BJ (cell line): Measurements from ENCODE around the gene NHLRC3. TPM values are rescaled to one million over a fixed set of nuclear protein-coding genes. Genes with fewer than 3 reads are reported as not detected.
"Not testable (repeated sequence)": the region's sequence is repeated elsewhere in the genome, so short reads cannot be mapped to it uniquely, and the experiment has no call there.

Experiments used
- CTCF ChIA-PET: fragments of 350-600 bp; formaldehyde crosslinking; extraction: SDS; loops from one replicate; lab custom pipeline; 2021; ENCODE audit warnings: antibody characterized with exemption, inconsistent platforms; lab: Yijun Ruan, JAX
- POLR2A ChIA-PET: fragments of 300-600 bp; sonication (Branson Sonifier 250); formaldehyde crosslinking; extraction: SDS; loops from one replicate; lab custom pipeline; 2021; ENCODE audit warnings: antibody characterized with exemption; lab: Charles Lee
- DNase-seq: peaks from one replicate; pipeline ENCODE4 v3.0.0-alpha.2; 2011; ENCODE audit warnings: low read depth
- H3K27me3 ChIP-seq: 2 replicates; pipeline ENCODE4 v1.6.0; 2011; ENCODE audit warnings: low read length; ENCODE audit not compliant: control insufficient read depth, insufficient read depth
- H3K36me3 ChIP-seq: 2 replicates; pipeline ENCODE4 v1.5.1; 2011; ENCODE audit warnings: low read length; ENCODE audit not compliant: control insufficient read depth, insufficient read depth
- H3K4me3 ChIP-seq: 2 replicates; pipeline ENCODE4 v1.5.1; 2011; ENCODE audit warnings: low read depth, mild to moderate bottlenecking, control low read depth, low read length
- polyA plus RNA-seq: library from polyadenylated mRNA; depleted of rRNA; stranded (reverse); fragments of >200 nt; gene quantifications from 2 replicates; pipeline ENCODE4 v1.2.3, GENCODE V29; 2011
- TF ChIP-seq, protein P1 (sequence below): IDR thresholded peaks from 2 replicates; pipeline ENCODE4 v1.5.1; 2011; ENCODE audit warnings: low read depth, mild to moderate bottlenecking, control low read depth, inconsistent platforms, low read length, moderate library complexity; ENCODE audit not compliant: insufficient read depth

NHLRC3 gene
- polyA plus RNA-seq, 1 experiment: 6.8 TPM

DNA sequence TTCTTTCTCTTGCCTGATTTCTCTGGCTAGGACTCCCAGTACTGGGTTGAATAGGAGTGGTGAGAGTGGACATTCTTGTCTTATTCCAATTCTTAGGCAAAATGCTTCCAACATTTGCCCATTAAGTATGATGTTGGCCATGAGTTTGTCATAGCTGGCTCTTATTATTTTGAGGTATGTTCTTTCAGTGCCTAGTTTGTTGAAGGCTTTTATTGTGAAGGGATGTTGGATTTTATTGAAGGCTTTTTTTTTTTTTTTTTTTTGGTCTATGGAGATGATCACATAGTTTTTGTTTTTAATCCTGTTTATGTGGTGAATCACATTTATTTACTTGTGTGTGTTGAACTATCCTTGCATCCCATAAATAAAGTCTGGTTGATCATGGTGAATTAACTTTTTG is 19.8 kb downstream of the NHLRC3 start:
- Histone ChIP-seq H3K4me3 (no peak overlapping the region), H3K27me3 (no peaks in the 10 kb centered on the region), H3K36me3 (no peaks in the 10 kb centered on the region)
- ChIA-PET CTCF (no interaction called here), POLR2A (no interaction called here)
- TF ChIP-seq, protein P1, sequence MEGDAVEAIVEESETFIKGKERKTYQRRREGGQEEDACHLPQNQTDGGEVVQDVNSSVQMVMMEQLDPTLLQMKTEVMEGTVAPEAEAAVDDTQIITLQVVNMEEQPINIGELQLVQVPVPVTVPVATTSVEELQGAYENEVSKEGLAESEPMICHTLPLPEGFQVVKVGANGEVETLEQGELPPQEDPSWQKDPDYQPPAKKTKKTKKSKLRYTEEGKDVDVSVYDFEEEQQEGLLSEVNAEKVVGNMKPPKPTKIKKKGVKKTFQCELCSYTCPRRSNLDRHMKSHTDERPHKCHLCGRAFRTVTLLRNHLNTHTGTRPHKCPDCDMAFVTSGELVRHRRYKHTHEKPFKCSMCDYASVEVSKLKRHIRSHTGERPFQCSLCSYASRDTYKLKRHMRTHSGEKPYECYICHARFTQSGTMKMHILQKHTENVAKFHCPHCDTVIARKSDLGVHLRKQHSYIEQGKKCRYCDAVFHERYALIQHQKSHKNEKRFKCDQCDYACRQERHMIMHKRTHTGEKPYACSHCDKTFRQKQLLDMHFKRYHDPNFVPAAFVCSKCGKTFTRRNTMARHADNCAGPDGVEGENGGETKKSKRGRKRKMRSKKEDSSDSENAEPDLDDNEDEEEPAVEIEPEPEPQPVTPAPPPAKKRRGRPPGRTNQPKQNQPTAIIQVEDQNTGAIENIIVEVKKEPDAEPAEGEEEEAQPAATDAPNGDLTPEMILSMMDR: no peak
- DNase-seq: no peak

DNA sequence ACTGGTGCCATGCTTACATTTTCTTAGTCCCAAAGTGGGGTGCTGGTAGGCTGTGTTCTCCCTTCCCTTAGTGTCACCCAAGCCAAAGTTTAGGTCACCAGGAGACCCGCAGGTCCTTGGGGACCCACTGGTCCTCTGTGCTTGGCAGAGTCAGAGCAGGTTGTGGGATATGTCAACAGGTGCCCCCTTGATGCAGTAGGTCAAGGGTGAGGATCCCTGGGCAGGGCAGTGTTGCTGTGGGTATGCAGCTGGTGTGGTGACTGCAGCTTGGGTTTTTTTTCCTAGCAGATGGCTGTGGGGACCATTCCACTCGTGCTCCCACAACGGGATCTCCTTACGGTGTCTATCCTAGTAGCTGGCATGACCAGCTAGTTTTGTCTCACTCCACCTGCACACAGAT is 23.7 kb downstream of the NHLRC3 start:
- no peak overlapping the region for H3K4me3 ChIP-seq
- TF ChIP-seq, protein P1: no peak
- H3K27me3 ChIP-seq: no peaks in the 10 kb centered on the region
- POLR2A ChIA-PET: no interaction called here
- no peak for DNase-seq
- CTCF ChIA-PET: no interaction called here
- H3K36me3 ChIP-seq: no peaks in the 10 kb centered on the region

DNA sequence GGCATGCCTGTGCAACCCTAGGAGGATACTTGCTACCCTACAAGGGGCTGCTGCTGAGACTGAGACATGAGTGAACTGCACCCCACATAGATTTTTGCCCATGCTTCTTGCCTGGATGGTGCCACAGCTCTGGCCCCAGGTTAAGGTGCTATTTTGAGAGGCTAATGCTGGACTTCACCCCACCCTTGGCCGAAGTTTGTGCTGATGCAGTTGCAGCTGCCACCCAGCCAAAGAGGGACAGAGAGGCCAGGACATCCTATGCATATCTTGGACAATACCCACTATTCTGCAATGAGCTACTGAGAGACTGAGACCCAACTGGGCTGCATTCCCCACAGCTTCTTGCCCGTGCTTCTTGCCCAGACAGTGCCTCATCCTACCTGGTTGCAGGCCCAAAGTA is 34.6 kb downstream of the NHLRC3 start:
- CTCF ChIA-PET: interaction anchor here (2.2 kb wide), 1 partner anchor 539 kb away, joined by 5 read pairs; no protein-coding TSS in a partner anchor
- no peak for DNase-seq
- Histone ChIP-seq H3K36me3 (no peaks in the 10 kb centered on the region), H3K27me3 (no peaks in the 10 kb centered on the region), H3K4me3 (no peak overlapping the region)
- POLR2A ChIA-PET: no interaction called here
- TF ChIP-seq, protein P1: no peak

DNA sequence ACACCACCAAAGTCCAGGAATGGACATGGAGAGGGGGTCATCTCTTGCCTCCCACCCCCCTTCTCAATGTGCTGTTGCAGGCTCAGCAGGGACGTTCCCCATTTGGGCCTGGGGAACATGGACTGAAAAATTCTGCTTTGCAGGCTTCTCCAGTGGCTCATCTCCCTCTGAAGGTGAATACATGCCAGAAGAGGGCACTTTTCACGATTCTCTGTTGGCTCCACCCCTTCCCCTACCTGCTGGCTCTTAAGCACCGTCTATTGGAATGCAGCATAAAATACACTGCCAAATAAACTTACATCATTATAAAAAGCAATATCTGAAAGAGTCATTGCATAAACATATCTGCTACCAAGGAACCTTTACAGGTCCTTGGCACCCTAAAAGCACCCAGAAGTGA is 35.7 kb downstream of the NHLRC3 start:
- DNase-seq: no peak
- no peaks in the 10 kb centered on the region for H3K27me3 ChIP-seq
- no peaks in the 10 kb centered on the region for H3K36me3 ChIP-seq
- POLR2A ChIA-PET: no interaction called here
- CTCF ChIA-PET: no interaction called here
- TF ChIP-seq, protein P1: no peak
- no peak overlapping the region for H3K4me3 ChIP-seq

DNA sequence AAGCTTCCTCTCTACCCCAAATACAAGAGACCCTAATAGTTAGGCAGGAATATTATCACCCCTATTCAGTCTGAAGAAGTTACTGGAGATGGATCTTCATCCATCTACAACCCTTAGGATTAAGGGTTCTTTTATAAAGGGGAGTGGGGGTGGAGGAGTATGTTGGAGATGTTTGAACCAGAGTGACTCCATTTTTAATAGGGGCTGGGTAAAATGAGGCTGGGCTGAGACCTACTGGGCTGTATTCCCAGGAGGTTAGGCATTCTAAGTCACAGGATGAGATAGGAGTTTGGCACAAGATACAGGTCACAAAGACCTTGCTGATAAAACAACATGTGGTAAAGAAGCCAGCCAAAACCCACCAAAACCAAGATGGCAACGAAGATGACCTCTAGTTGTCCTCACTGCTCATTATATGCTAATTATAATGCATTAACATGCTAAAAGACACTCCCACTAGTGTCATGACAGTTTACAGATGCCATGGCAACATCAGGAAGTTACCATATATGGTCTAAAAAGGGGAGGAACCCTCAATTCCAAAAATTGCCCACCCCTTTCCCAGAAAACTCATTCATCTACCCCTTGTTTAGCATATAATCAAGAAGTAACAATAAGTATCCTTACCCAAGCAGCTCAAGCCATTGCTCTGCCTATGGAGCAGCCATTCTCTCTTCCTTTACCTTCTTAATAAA is 48.1 kb downstream of the NHLRC3 start:
- H3K36me3 ChIP-seq, POLR2A ChIA-PET, H3K4me3 ChIP-seq, CTCF ChIA-PET, H3K27me3 ChIP-seq, DNase-seq: not testable (repeated sequence)

DNA sequence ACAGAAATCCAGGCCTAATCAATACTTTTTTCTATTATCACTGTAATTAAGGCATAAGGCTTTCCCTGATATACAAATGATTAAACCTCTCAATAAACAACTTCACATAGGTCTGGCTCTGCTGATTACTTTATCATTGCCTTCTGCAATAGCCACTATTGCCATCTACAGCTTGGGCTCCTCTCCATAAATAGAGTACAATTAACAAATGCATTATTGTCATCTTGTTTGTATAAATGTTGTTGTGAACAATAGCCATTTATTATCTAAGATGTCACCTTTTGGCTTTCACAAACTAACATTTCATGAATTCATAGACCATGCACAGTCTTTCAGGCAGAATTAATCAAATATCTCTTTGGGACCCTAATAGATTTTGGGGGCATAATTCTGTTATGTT is 53.3 kb downstream of the NHLRC3 start:
- DNase-seq: no peak
- CTCF ChIA-PET: no interaction called here
- TF ChIP-seq, protein P1: no peak

More for the DNA sequence above, 53.3 kb downstream of the NHLRC3 start:
- no peaks in the 10 kb centered on the region; the same call in 1 of the 2 replicates for H3K27me3 ChIP-seq
- POLR2A ChIA-PET: no interaction called here
- H3K36me3 ChIP-seq: no peaks in the 10 kb centered on the region
- H3K4me3 ChIP-seq: no peak overlapping the region
